Eye (tissue), 1 donor: ENCODE measurements around the gene RTN4RL2.
A peak's percentile ranks its signal among the peaks of the same experiment; 100 is the strongest.

Experiments
- DNase-seq: peaks from one replicate; pipeline ENCODE4 v3.0.0-alpha.2; 2015

The RTN4RL2 gene

GRCh38 chr11:57500926-57501325, 40.6 kb downstream of the RTN4RL2 start:
- no peak for DNase-seq

DNA sequence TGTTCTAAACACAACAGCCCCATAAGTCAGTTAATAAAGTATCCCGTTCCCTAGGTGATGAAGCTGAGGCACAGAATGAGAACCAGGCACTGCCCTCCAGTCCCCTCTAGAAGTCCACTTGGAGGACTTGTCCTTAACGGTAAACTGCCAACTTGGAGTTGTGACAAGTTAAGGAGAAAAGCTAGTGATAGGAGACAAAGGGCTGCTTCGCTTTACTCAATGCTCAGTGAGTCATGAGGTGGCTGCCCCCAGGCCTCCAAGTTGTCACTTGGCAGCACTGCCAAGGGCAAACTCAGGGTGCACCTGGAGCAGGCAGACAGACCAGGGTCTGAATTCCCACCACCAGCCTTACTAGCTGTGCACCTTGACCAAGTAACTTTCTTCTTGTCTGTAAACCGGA, 41.6 kb downstream of the RTN4RL2 start:
- no peak for DNase-seq

GRCh38 chr11:57502376-57502775, 42.0 kb downstream of the RTN4RL2 start:
- no peak for DNase-seq

DNA sequence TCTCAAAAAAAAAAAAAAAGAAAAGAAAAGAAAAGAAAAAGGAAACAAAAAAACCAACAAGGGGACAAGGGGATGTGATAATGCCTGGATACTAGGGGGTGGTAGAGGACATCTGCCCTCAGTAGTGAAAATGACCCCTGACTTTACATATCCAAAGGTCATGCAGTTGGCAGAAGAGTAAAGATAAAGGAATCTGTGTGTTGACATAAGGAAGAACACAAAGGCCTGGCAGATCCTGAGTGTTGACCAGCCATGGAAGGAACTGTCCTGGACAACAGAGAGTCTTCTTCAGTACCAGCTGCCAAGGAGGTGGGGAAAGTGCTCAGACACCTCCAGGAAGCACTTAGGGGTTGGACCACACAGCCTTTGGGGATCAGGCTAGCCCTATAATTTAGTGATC, 42.5 kb downstream of the RTN4RL2 start:
- DNase-seq = no peak

DNA sequence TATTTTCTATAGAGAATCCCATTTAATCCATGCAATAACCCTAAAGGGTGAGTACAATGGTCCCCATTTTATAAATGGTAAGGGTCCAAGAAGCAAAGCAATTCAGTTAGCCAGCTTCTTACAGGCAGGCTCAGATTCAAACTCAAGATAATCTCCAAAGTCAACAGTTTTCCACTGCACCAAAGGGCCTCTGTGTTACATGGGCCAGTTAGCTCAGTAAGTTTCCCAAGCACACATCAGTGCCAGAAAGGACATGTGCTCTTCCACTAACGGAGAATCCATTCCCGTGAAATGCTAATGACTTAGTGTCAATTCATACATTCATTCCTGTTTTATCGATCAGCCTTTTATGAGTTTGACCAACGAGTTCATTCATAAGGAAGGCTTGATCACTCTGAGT, 44.2 kb downstream of the RTN4RL2 start:
- no peak for DNase-seq

- no peak for DNase-seq
These were observed 46.2 kb downstream of the RTN4RL2 start for GRCh38 chr11:57506522-57506921.

DNA sequence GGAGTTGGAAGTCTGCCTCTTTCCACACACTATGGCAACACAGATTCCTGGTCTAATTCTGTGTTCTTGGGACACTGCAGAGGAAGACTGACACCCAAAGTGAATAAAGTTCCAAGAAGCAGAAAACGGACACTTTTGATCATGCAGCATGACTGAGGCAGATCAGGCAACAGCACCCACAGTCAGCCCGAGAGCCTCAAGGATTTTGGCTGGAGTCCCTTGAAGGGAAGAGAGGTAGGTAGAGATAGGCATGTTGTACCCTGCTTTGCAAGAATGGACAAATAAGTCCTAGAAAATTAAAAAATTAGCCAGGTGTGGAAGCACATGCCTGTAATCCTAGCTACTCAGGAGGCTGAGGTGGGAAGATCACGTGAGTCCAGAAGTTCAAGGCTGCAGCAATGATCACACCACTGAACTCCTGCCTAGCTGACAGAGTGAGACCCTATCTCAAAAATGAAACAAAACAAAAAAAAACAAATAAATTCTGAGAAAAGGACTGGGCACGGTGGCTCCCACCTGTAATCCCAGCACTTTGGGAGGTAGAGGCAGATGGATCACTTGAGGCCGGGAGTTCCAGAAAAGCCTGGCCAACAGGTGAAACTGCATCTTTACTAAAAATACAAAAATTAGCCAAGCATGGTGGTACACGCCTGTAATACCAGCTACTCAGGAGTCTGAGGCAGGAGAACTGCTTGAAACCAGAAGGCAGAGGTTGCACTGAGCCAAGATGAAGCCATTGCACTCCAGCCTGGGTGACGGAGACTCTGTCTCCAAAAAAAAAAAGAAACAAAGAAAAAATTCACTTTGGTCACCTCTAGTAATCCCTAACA, 48.2 kb downstream of the RTN4RL2 start:
- DNase-seq = no peak

GRCh38 chr11:57511741-57512430, 51.6 kb downstream of the RTN4RL2 start:
- no peak for DNase-seq

DNA sequence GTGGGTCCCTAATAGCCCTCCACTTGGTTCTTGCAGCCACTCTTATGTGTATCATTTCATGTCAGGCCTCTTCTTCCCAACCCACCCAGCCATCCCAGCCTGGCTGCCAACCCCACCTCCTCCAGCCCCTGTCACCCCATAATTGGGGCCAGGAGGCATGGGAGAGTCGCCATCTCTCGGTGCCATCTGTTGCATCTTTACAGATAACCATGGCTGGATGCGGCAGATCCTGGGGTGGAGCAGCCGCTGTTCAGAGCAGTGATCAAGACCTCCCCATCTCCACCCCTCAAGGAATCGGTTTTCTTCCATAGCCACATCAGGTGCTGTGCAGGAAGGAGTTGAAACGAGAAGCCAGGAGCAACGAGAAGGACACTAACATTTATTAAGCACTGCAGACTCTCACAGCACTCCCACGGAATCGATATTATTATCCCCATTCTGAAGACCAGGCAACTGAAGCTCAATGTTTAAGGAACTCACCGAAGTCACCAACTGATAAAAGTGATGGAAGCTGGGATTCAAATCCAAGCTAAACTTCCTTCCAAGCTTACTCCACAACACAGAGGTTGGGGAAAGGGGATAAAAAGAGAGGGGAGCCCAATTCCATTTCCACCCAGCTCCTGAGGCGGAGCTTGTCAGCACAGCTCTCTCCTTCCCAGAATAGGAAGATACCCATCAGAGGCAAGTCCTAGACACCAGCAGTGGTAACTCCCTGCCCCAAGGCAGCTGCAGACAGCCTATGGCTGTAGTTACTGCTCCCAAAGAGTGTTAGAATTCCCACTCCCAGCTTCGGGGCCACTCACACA, 52.5 kb downstream of the RTN4RL2 start:
- DNase-seq = no peak

- peak; percentile 34 for DNase-seq
These were observed 53.1 kb downstream of the RTN4RL2 start for GRCh38 chr11:57513452-57513795.

DNA sequence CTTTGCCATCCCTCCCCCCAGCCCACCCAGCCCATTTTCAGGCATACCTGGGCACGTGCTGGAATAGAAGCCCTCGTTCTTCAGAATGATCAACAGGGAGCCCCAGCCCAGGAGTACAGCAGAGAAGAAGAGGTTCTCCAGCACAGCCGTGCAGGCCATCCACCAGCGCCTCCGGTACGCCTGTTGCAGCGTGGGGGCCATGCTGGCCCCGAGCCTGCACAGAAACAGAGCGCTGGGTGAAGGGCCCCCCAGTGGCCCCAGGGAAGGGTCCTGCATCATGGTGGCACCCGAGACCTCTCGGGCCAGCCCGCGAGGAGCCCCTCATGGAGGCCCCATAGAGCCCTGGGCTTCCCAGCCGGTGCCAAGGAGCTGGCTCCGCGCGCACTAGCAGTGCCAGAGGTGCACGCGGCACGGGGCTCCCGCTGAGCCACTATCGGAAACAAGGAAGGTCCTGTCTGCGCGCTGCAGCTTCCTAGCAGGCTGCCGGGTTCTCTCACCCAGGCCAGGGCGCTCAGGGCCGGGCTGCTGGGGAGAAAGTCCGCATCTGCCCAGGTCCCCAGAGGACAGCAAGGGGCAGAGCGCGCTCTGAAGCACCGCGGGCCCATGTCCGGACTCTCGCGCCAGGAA, 53.7 kb downstream of the RTN4RL2 start:
- peak; percentile 59 for DNase-seq

- peak; percentile 67 for DNase-seq
These were observed 54.4 kb downstream of the RTN4RL2 start for GRCh38 chr11:57514538-57515331.

- peak; percentile 65 for DNase-seq
These were observed 55.2 kb downstream of the RTN4RL2 start, which contains the start of gene SLC43A1 for GRCh38 chr11:57515332-57516060. Gene SLC43A1, minus strand, starts transcription at chr11:57515702. Its CDS starts 1,591 bp downstream, at chr11:57514111.

GRCh38 chr11:57516061-57516443, 55.7 kb downstream of the RTN4RL2 start:
- DNase-seq = no peak

DNA sequence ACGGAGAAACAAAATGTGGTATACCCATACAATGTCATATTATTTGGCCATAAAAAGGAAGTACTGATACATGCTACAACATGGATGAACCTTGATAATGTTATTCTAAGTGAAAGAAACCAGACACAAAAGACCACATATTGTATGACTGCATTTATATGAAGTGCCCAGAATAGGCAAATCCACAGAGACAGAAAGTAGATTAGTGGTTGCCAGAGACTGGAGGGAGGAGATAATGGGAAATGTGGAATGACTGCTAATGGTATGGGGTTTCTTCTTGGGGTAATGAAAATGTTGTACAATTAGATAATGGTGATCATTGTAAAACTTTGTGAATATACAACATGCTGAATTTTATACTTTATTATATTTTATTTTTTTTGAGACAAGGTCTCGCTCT, 60.8 kb downstream of the RTN4RL2 start:
- no peak for DNase-seq

DNA sequence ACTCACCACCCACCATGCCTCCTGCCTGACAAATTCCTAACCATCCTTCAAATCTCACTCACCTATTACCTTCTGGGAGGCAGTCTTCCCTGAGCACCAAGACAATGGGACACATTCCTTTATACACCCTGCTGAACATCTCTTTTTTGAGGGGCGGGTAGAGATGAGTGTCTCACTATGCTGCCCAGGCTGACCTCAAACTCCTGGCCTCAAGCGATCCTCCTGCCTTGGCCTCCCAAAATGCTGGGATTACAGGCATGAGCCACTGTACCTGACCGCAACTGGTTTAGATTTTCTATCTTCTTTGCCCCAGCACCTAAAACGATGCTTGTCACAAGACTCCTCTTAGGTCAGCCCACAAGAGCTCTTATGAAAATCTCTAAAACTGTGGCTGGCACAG, 63.1 kb downstream of the RTN4RL2 start:
- no peak for DNase-seq
